ENCODE measurements around the gene C1GALT1.
A peak's percentile ranks its signal among the peaks of the same experiment; 100 is the strongest.

C1GALT1 gene

DNA sequence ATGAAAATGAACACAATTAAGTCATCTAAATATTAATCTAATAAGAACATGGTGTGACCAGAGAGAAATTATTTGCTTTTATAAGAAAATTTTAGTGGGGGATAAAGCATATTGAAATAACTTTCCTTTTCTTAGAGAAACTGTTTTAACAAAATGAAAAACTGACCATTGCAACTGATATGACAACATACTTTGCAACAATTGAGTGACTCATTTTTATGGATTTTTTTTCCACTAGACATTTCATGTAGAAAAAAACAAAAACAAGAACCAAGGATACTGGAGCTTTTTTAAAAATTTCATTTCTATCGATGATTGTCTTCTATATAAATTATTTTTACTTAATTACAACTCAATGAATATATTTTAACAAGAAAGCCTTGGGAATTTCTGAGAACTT is 90.0 kb downstream of the C1GALT1 start:
- DNase-seq (ENCODE audit: low spot score) = peak; percentile 27

DNA sequence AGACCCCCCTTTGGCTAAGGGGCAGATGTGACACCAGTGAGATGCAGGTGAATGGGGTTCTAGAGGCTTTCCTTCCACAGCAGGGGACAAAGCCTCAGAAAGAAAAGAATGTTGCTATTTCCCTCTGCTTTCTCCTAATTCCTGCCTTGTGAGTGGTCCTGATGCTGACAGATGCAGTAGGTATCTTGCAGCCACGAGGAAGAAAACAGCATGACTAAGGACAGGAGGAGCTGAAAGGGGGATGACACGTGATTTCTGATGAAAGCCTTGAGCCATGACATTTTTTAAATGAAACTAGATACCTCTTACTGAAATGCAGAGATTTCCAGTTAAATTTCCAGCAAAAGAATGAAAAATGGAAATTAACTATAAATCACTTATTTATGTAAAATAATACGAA is 92.4 kb downstream of the C1GALT1 start:
- DNase-seq (ENCODE audit: low spot score) = peak; percentile 26

DNA sequence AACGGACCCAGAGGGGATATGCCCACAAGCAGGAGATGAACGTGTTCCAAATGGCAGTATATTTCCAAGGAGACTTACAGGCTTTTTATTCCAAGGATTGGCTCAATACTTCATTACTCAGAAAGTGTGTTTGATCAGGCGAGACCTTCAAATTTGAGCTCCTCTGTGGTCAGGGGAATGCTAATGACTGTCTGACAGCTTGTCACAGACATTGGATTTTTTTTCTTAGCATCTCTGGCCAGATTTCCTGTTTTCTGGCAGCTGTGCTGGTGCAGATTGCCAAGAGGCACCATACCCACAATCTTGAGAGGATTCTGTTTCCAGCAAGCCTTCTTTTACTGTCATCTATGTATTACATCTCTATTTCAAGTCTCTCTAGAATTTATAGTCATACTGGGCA is 93.8 kb downstream of the C1GALT1 start:
- no peak for DNase-seq (ENCODE audit: low spot score)

DNA sequence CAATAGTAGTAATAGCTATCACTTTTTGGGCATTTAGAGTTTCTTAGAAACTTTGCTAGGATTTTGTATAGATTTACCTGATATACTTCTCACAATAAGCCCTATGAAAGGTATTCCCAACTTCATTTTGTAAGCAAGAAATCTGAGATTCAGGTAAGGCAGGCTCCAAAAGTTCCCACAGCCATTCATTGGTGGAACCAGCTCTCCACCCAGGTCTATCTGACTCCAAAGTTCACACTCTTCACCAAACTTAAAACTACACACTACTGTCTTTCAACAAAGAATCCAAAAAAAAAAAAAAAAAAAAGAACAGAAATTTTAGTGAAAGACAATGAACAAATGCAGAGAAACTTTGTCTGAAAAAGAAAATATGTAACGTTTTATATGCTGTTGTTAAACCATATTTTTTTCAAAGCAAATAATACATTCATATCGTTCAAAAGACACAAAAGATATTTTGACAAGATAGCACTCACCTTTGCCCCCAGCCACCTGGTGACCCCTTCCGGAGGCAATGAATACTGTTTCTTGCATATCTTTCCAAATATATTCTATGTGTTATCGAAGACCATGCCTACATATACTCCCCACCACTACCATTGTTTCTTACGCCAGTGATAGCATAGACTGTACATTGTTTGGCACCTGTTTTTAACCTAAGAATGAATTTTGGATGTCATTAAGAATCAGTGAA is 108.2 kb downstream of the C1GALT1 start:
- DNase-seq (ENCODE audit: low spot score) = no peak

DNA sequence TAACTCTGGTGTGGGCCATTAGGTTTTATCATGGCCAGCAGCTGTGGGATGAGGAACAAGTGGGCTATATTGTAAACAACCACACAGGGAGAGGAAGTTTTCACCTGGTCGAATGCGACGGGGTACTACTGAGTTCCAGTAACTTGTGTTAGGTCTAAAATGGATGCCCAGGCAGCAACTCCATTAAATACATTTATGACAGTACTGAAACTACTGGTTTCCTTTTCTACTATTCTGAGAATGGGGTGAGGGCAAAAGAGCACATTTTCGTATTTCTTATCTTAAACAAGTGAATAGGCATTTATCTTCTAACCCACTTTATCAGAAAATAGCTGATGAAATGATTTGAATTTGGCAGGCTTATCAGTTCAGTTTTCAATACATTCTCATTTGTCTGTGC is 109.7 kb downstream of the C1GALT1 start:
- no peak for DNase-seq (ENCODE audit: low spot score)

DNA sequence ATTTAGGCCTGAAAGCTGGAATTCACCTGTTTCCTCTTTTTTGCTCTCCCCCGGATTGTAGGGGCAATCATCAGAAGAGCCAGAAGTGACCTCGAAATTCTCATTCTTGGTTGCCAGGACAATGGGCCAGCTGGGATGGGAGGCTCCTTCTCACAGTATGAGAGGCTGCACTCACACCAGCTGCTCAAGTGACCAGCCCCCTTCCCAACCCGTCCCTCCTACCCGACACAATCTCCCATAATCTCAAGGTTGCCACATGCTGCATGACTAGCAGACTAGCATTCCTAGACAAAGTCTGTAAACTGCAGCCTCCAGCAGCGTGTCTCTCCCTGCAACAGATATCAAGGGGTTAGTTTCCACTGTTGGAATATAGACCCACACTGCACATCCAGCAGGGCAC is 110.3 kb downstream of the C1GALT1 start:
- no peak for DNase-seq (ENCODE audit: low spot score)

DNA sequence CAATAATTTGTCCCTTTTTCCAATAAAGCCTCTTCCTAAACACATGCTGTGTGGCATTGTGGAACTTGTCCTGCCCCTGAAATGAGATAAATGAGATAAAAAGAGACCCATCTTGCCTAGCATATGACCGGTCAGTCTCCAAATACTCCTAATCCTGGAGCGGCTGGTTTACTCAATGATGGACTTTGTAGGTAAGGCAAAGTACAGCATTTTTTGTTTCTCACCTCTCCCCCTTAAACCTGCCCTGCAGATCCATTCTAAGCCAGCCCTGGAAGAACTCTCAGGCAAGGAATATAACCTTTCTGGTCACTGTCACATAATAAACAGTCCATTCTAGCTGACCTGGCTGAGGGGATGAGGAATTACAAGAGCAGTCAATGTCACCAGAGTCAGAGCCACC is 110.7 kb downstream of the C1GALT1 start:
- DNase-seq (ENCODE audit: low spot score) = no peak

DNA sequence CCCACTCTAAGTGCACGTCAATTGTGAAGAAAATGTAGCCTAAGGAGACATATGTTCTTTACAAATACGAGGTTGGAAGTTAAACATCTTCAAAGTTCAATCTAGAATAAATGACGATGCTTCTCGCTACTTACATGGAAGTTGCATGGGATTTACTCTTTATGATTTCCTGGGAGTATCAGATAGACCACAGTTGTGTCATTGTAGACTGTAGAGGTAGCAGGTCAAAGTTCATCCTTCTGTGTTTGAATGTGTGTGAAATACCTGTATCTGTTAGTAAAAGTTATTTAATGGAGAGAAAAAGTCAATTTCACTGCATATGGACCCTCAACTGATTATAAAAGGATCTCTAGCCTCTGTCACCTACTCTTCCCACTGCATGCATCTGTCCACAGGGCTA is 112.6 kb downstream of the C1GALT1 start:
- no peak for DNase-seq (ENCODE audit: low spot score)

Measured in AG20443 (cell line).